HG02763 (cell line): Measurements from ENCODE around the gene TOR2A.
"Not testable (repeated sequence)": the region's sequence is repeated elsewhere in the genome, so short reads cannot be mapped to it uniquely, and the experiment has no call there.

Experiments
- ATAC-seq: cut with Tn5 transposase; IDR thresholded peaks from one replicate; pipeline ENCODE4 v1.9.1; 2021; ENCODE audit warnings: mild to moderate bottlenecking, moderate library complexity; ENCODE audit not compliant: unreplicated experiment

Gene TOR2A

GRCh38 chr9:127769101-127769500, 34.0 kb upstream of the TOR2A start:
- ATAC-seq, result no peak

GRCh38 chr9:127768698-127769097, 33.6 kb upstream of the TOR2A start:
- ATAC-seq, result no peak

GRCh38 chr9:127767909-127768331, 32.8 kb upstream of the TOR2A start:
- no peak for ATAC-seq

GRCh38 chr9:127767410-127767809, 32.3 kb upstream of the TOR2A start:
- ATAC-seq, result no peak

GRCh38 chr9:127765418-127765817, 30.3 kb upstream of the TOR2A start:
- no peak for ATAC-seq

GRCh38 chr9:127763918-127764384, 28.9 kb upstream of the TOR2A start:
- ATAC-seq, result no peak

GRCh38 chr9:127762111-127762676, 27.1 kb upstream of the TOR2A start:
- no peak for ATAC-seq

- no peak for ATAC-seq
Observed at GRCh38 chr9:127761491-127761956, 26.4 kb upstream of the TOR2A start.

GRCh38 chr9:127761061-127761460, 26.0 kb upstream of the TOR2A start:
- ATAC-seq, result no peak

GRCh38 chr9:127758843-127759242, 23.7 kb upstream of the TOR2A start:
- ATAC-seq, result no peak

GRCh38 chr9:127756776-127757175, 21.7 kb upstream of the TOR2A start:
- ATAC-seq, result not testable (repeated sequence)

- ATAC-seq, result no peak
Observed at GRCh38 chr9:127756233-127756632, 21.1 kb upstream of the TOR2A start.

GRCh38 chr9:127755061-127756060, 20.3 kb upstream of the TOR2A start:
- no peak for ATAC-seq

GRCh38 chr9:127754099-127755060, 19.3 kb upstream of the TOR2A start:
- ATAC-seq, result no peak

- no peak for ATAC-seq
Observed at GRCh38 chr9:127753622-127754021, 18.5 kb upstream of the TOR2A start.

- no peak for ATAC-seq
Observed at GRCh38 chr9:127753148-127753547, 18.1 kb upstream of the TOR2A start.

- ATAC-seq, result no peak
Observed at GRCh38 chr9:127751269-127752054, 16.4 kb upstream of the TOR2A start.

- no peak for ATAC-seq
Observed at GRCh38 chr9:127749090-127749787, 14.1 kb upstream of the TOR2A start.

- ATAC-seq, result no peak
Observed at GRCh38 chr9:127746959-127747569, 12.0 kb upstream of the TOR2A start.
